HepG2 (cell line): ENCODE data around the gene SHISA5. TPM values are rescaled to one million over a fixed set of nuclear protein-coding genes. Genes with fewer than 3 reads are reported as not detected.

Experiments used
- CBX2 ChIP-seq, 2 experiments: fragments of 200-600 bp in 1 of 2; sonication (generic); formaldehyde crosslinking in 1 of 2; IDR thresholded peaks; 2 replicates each; pipeline versions ENCODE4 v1.7.0 to v1.8.1; 2018 to 2022; ENCODE audit warnings: low read depth in 2 of 2, low read length in 1 of 2, mild to moderate bottlenecking in 1 of 2, missing genetic modification reagents in 1 of 2
- FOXK2 ChIP-seq: fragments of 450-650 bp; IDR thresholded peaks from 2 replicates; pipeline ENCODE4 v1.6.1; 2016
- GPBP1L1 ChIP-seq: sonication (generic); formaldehyde crosslinking; IDR thresholded peaks from 2 replicates; pipeline ENCODE4 v1.5.0; 2020; ENCODE audit warnings: mild to moderate bottlenecking, missing genetic modification reagents
- HDAC1 ChIP-seq: sonication (generic); formaldehyde crosslinking; IDR thresholded peaks from 2 replicates; pipeline ENCODE4 v1.5.1; 2020; ENCODE audit warnings: mild to moderate bottlenecking, missing genetic modification reagents
- HES4 ChIP-seq: sonication (generic); formaldehyde crosslinking; IDR thresholded peaks from 2 replicates; pipeline ENCODE4 v1.9.0; 2021; ENCODE audit warnings: mild to moderate bottlenecking, missing genetic modification reagents, borderline replicate concordance
- HIC2 ChIP-seq: sonication (generic); formaldehyde crosslinking; IDR thresholded peaks from 2 replicates; pipeline ENCODE4 v1.9.0; 2022; ENCODE audit warnings: low read depth, missing genetic modification reagents
- HOXA7 ChIP-seq: sonication (generic); formaldehyde crosslinking; IDR thresholded peaks from 2 replicates; pipeline ENCODE4 v1.8.1; 2022; ENCODE audit warnings: mild to moderate bottlenecking, missing genetic modification reagents, moderate library complexity
- KAT8 ChIP-seq: IDR thresholded peaks from 2 replicates; pipeline ENCODE4 v1.6.1; 2016; ENCODE audit warnings: missing genetic modification reagents, missing compliant biosample characterization
- KDM2A ChIP-seq: sonication (generic); formaldehyde crosslinking; IDR thresholded peaks from 2 replicates; pipeline ENCODE4 v1.4.0; 2020; ENCODE audit warnings: low read depth, missing genetic modification reagents, borderline replicate concordance
- KDM3A ChIP-seq: IDR thresholded peaks from 2 replicates; pipeline ENCODE4 v1.6.1; 2018; ENCODE audit warnings: low read depth, missing compliant biosample characterization
- KDM5B ChIP-seq: sonication (generic); formaldehyde crosslinking; IDR thresholded peaks from 2 replicates; pipeline ENCODE4 v1.4.0; 2020; ENCODE audit warnings: missing genetic modification reagents, mild to moderate bottlenecking, borderline replicate concordance
- MAFK ChIP-seq, 2 experiments: IDR thresholded peaks in 1 of 2; conservative IDR thresholded peaks in 1 of 2; 2 replicates each; pipeline ENCODE4 v1.6.1; 2011; ENCODE audit warnings: improper control_type of control experiment in 2 of 2, low read length in 2 of 2
- MATR3 ChIP-seq: sonication (generic); formaldehyde crosslinking; IDR thresholded peaks from 2 replicates; pipeline ENCODE4 v1.4.0; 2020; ENCODE audit warnings: missing genetic modification reagents
- MIXL1 ChIP-seq: IDR thresholded peaks from 2 replicates; pipeline ENCODE4 v1.6.1; 2016
- PHF20 ChIP-seq: sonication (generic); formaldehyde crosslinking; IDR thresholded peaks from 2 replicates; pipeline ENCODE4 v1.5.0; 2020; ENCODE audit warnings: mild to moderate bottlenecking, missing genetic modification reagents
- RORA ChIP-seq: sonication (generic); formaldehyde crosslinking; IDR thresholded peaks from 2 replicates; pipeline ENCODE4 v1.5.0; 2020; ENCODE audit warnings: mild to moderate bottlenecking, missing genetic modification reagents, moderate library complexity
- TBP ChIP-seq: sonication (generic); formaldehyde crosslinking; IDR thresholded peaks from 2 replicates; pipeline ENCODE4 v1.5.0; 2020; ENCODE audit warnings: missing genetic modification reagents
- TEAD3 ChIP-seq: optimal IDR thresholded peaks from 2 replicates; pipeline ENCODE3; 2016; ENCODE audit warnings: borderline replicate concordance
- ZBTB49 ChIP-seq: sonication (generic); formaldehyde crosslinking; IDR thresholded peaks from 2 replicates; pipeline ENCODE4 v1.4.0; 2020; ENCODE audit warnings: missing genetic modification reagents, borderline replicate concordance
- ZKSCAN5 ChIP-seq: sonication (generic); formaldehyde crosslinking; IDR thresholded peaks from 2 replicates; pipeline ENCODE4 v1.5.1; 2020; ENCODE audit warnings: mild to moderate bottlenecking, missing genetic modification reagents
- ZNF224 ChIP-seq: sonication (generic); formaldehyde crosslinking; IDR thresholded peaks from 2 replicates; pipeline ENCODE4 v1.5.0; 2020; ENCODE audit warnings: mild to moderate bottlenecking, missing genetic modification reagents
- ZNF331 ChIP-seq: sonication (generic); formaldehyde crosslinking; IDR thresholded peaks from 2 replicates; pipeline ENCODE4 v1.4.0; 2020; ENCODE audit warnings: missing genetic modification reagents
- ZNF878 ChIP-seq: sonication (generic); formaldehyde crosslinking; IDR thresholded peaks from 2 replicates; pipeline ENCODE4 v1.8.1; 2023; ENCODE audit warnings: mild to moderate bottlenecking, missing genetic modification reagents, moderate library complexity
- polyA plus RNA-seq, 8 experiments: library from polyadenylated mRNA; depleted of rRNA in 3 of 8; stranded (reverse) in 7 of 8; unstranded in 1 of 8; fragments of >200 nt; fragmentation: Illumina TruSeq in 4 of 8; extraction: Trizol in 4 of 8; gene quantifications; 2 replicates each; pipeline versions ENCODE4 v1.2.1 to v1.2.3, GENCODE V29; 2011 to 2016; ENCODE audit warnings: low read depth in 4 of 8, missing spikeins in 1 of 8, mixed read lengths in 1 of 8; ENCODE audit not compliant: insufficient read depth in 1 of 8
- total RNA-seq, 5 experiments: library from RNA; depleted of rRNA; stranded (reverse); fragments of >200 nt; fragmentation: Illumina TruSeq; extraction: Trizol; gene quantifications; 2 replicates each; pipeline ENCODE4 v1.2.3, GENCODE V29; 2016; ENCODE audit warnings: low read depth in 1 of 5

Gene SHISA5
- total and polyA plus RNA-seq, 2 of the 13 experiments (the other 11 are each of a cell fraction or from before 2014, with no cell fraction given): 75.8 to 91.4 TPM

- no peak for TF ChIP-seq ZBTB49
- TF ChIP-seq ZNF331: peak; percentile 62; the same call in 1 of the 2 replicates
- TF ChIP-seq MAFK (conservative IDR thresholded peaks at IDR 0.05 in 1 of 2, IDR thresholded peaks at IDR 0.05 in 1 of 2; ENCODE audit: low read length in 2 of 2): peak; percentile 52 to 78
- no peak for TF ChIP-seq HES4 (CRISPR knock-in tag)
- TF ChIP-seq RORA (CRISPR knock-in tag): no peak
- TF ChIP-seq CBX2 (IDR thresholded peaks at IDR 0.05; ENCODE audit: low read depth, low read length): no peak
- no peak for TF ChIP-seq CBX2 (CRISPR knock-in tag; IDR thresholded peaks at IDR 0.05; ENCODE audit: low read depth)
- peak; percentile 43; the same call in 1 of the 2 replicates for TF ChIP-seq FOXK2
- TF ChIP-seq HOXA7 (CRISPR knock-in tag): no peak
- TF ChIP-seq GPBP1L1 (CRISPR knock-in tag): no peak
- no peak for TF ChIP-seq ZNF224 (CRISPR knock-in tag)
- peak; percentile 59; the same call in 1 of the 2 replicates for TF ChIP-seq KDM3A (CRISPR knock-in tag)
- no peak; the same call in 1 of the 2 replicates for TF ChIP-seq KDM5B
- peak; percentile 39; the same call in 1 of the 2 replicates for TF ChIP-seq HDAC1
- no peak for TF ChIP-seq HIC2
- TF ChIP-seq PHF20 (CRISPR knock-in tag): peak; percentile 33; the same call in 1 of the 2 replicates
- no peak for TF ChIP-seq TBP (CRISPR knock-in tag)
- peak; percentile 43; the same call in 1 of the 2 replicates for TF ChIP-seq KAT8 (CRISPR knock-in tag)
- TF ChIP-seq ZKSCAN5 (CRISPR knock-in tag): no peak
- peak; percentile 83; the same call in 1 of the 2 replicates for TF ChIP-seq MIXL1 (CRISPR knock-in tag)
- no peak for TF ChIP-seq MATR3 (CRISPR knock-in tag)
- TF ChIP-seq ZNF878 (CRISPR knock-in tag): no peak
- peak; percentile 47; the same call in 1 of the 2 replicates for TF ChIP-seq KDM2A (CRISPR knock-in tag)
- TF ChIP-seq TEAD3: peak; percentile 41
Observed at GRCh38 chr3:48465531-48466378, 38.2 kb downstream of the SHISA5 start (continued).
